ENCODE measurements around the gene OSGEP.
A peak's percentile ranks its signal among the peaks of the same experiment; 100 is the strongest.
"Not testable (repeated sequence)": the region's sequence is repeated elsewhere in the genome, so short reads cannot be mapped to it uniquely, and the experiment has no call there.

The OSGEP gene

GRCh38 chr14:20455355-20456300 lies 1.0 kb upstream of the OSGEP start (continued):
- peak; percentile 12; the same call in 1 of the 2 replicates for TF ChIP-seq KLF16 (tag by site-specific recombination; IDR thresholded peaks at IDR 0.05)
- TF ChIP-seq SP3 (tag by site-specific recombination; IDR thresholded peaks at IDR 0.05) = peak; percentile 44
- TF ChIP-seq ZNF280C (tag by site-specific recombination; IDR thresholded peaks at IDR 0.05) = no peak
- TF ChIP-seq INSM2 (tag by site-specific recombination; IDR thresholded peaks at IDR 0.05) = 0 out of 2 replicates have a peak, but pooled peaks have one; percentile 14
- TF ChIP-seq ZNF501 (tag by site-specific recombination; IDR thresholded peaks at IDR 0.05) = no peak
- TF ChIP-seq SCRT1 (tag by site-specific recombination; IDR thresholded peaks at IDR 0.05; ENCODE audit: borderline replicate concordance) = no peak
- no peak for TF ChIP-seq ZNF600 (tag by site-specific recombination; IDR thresholded peaks at IDR 0.05)
- no peak for TF ChIP-seq ZNF146 (tag by site-specific recombination; IDR thresholded peaks at IDR 0.05)
- TF ChIP-seq SP2 (tag by site-specific recombination; IDR thresholded peaks at IDR 0.05) = peak; percentile 74
- peak; percentile 44 for TF ChIP-seq ZNF366 (tag by site-specific recombination; conservative IDR thresholded peaks at IDR 0.05)
- peak; percentile 75 for TF ChIP-seq PRDM10 (tag by site-specific recombination; IDR thresholded peaks at IDR 0.05)
- TF ChIP-seq HOXA7 (CRISPR knock-in tag; IDR thresholded peaks at IDR 0.05; ENCODE audit: borderline replicate concordance) = no peak
- TF ChIP-seq ZNF629 (tag by site-specific recombination; IDR thresholded peaks at IDR 0.05) = 0 out of 2 replicates have a peak, but pooled peaks have one; percentile 62
- TF ChIP-seq GLIS1 (tag by site-specific recombination; IDR thresholded peaks at IDR 0.05) = peak; percentile 33; the same call in 1 of the 2 replicates
- TF ChIP-seq SP7 (tag by site-specific recombination; IDR thresholded peaks at IDR 0.05) = no peak
- TF ChIP-seq MZF1 (tag by site-specific recombination; IDR thresholded peaks at IDR 0.05; ENCODE audit: borderline replicate concordance) = no peak
- no peak for TF ChIP-seq ZNF138 (tag by site-specific recombination; IDR thresholded peaks at IDR 0.05; ENCODE audit: borderline replicate concordance)

DNA sequence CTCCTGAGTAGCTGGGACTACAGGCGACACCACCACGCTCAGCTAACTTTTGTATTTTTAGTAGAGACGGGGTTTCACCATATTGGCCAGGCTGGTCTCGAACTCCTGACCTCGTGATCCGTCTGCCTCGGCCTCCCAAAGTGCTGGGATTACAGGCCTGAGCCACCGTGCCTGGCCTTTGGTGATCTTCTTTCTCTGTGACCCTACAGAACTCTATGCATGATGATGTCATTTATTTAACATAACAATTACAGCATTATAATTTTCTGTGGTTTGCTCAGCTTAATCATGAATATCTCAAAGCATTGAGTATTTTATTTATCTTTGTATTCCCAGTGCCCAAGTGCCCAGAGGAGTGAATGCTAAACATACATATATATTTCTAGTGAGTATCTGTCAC lies 1.8 kb downstream of the OSGEP start:
- H3K4me3 ChIP-seq (ENCODE audit: low read depth, low read length); H3K4me1 ChIP-seq (ENCODE audit: control insufficient read depth, insufficient read depth, low read length); H3K9me3 ChIP-seq (ENCODE audit: control insufficient read depth, insufficient read depth, low read depth, low read length); H3K27ac ChIP-seq (ENCODE audit: extremely low read depth, low read depth, low read length): not testable (repeated sequence)
- ChIA-PET CTCF (interaction anchor here (1.1 to 1.2 kb wide), 2 partner anchors 37 to 78 kb away, joined by 3 to 4 read pairs; no protein-coding TSS in a partner anchor), POLR2A (interaction anchor here (0.8 to 1.1 kb wide), 3 partner anchors 17 to 47 kb away, joined by 3 to 8 read pairs (median 3); partner anchors contain the start of gene TEP1)
- peaks cover 60 to 71% of the 10 kb centered on the region in 2 experiments for H3K36me3 ChIP-seq (ENCODE audit: control insufficient read depth in 2 of 2, insufficient read depth in 1 of 2, low read length in 2 of 2)
- TF ChIP-seq, protein P1, sequence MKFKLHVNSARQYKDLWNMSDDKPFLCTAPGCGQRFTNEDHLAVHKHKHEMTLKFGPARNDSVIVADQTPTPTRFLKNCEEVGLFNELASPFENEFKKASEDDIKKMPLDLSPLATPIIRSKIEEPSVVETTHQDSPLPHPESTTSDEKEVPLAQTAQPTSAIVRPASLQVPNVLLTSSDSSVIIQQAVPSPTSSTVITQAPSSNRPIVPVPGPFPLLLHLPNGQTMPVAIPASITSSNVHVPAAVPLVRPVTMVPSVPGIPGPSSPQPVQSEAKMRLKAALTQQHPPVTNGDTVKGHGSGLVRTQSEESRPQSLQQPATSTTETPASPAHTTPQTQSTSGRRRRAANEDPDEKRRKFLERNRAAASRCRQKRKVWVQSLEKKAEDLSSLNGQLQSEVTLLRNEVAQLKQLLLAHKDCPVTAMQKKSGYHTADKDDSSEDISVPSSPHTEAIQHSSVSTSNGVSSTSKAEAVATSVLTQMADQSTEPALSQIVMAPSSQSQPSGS (tag by site-specific recombination; IDR thresholded peaks at IDR 0.05; ENCODE audit: low read depth) = peak; percentile 86
